ENCODE measurements around the gene RASA3.

RASA3 gene

DNA sequence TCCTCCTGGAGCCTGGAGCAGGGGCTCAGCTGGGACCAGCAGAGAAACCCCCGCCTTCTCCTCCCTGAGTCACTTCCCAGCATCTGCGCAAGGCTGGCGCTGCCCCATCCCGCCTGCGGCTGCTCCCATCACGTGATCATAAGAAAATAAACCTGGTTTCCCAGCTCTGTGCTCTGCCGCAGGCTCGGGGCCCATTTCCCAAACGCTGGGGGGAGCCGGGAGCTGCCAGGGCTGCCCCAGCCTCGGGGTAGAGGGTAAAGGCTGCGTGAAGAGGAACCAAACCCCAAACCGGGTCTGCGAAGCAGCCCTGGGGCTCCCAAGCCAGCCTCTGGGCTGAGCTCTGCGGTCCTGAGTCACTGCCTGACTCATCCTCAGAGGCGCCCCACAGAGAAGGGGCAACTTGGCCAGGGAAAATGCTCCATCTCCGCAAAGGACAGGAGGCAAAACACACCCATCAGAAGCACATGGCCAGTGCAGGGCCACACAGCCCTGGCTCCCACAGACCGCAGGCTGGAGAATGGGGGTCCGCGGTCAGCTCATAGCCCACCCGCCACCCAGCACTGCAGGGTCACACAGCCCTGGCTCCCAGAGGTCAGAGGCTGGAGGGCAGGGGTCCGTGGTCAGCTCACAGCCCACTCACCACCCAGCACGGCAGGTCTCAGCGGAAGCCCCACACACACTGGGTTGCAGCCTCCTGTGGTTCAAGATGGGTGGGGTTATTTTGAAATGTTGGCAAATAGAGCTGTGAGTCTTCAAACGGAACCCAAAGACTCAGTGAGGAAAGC is 67.1 kb downstream of the RASA3 start:
- DNase-seq, result peak; percentile 39

DNA sequence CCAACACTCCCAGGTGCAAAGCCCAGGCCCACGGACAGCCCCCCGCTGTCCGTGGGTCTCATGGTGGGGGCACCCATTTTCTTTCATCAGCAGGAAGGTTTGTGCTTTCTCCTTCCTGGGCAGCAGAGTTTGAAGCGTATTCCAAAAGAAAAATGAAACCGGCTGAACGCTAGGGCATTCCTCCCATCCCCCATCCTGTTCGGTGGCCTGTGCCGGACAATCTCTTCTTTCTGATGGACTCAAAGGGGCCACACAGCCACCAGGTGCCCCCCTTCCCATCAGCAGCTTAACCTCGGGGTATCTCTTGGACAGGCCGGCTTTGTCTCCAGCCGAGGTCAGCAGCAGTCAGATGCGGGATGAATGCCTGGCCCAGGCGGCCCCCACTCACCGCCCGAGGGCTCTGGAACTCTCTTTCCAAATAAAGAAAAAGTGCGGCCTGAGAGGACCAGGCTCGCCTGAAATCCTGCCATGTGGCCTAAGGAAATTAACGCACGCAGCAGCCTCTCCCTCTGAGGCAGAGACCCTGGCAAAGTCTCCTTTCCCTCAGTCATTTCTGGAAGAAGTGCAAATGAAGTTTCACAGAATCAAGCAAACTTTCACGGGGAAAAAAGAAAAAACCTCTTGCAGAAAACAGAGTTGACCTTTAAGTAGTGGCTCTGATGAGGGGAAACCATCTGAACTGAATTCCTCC is 67.8 kb downstream of the RASA3 start:
- no peak for DNase-seq

- no peak for DNase-seq
Measured at GRCh38 chr13:114063545-114064449, 68.6 kb downstream of the RASA3 start.

GRCh38 chr13:114062754-114063153 is 69.7 kb downstream of the RASA3 start:
- no peak for DNase-seq

- no peak for DNase-seq
Measured at GRCh38 chr13:114062341-114062740, 70.1 kb downstream of the RASA3 start.

GRCh38 chr13:114061744-114062143 is 70.7 kb downstream of the RASA3 start:
- DNase-seq, result no peak

- no peak for DNase-seq
Measured at GRCh38 chr13:114061047-114061446, 71.4 kb downstream of the RASA3 start.

DNA sequence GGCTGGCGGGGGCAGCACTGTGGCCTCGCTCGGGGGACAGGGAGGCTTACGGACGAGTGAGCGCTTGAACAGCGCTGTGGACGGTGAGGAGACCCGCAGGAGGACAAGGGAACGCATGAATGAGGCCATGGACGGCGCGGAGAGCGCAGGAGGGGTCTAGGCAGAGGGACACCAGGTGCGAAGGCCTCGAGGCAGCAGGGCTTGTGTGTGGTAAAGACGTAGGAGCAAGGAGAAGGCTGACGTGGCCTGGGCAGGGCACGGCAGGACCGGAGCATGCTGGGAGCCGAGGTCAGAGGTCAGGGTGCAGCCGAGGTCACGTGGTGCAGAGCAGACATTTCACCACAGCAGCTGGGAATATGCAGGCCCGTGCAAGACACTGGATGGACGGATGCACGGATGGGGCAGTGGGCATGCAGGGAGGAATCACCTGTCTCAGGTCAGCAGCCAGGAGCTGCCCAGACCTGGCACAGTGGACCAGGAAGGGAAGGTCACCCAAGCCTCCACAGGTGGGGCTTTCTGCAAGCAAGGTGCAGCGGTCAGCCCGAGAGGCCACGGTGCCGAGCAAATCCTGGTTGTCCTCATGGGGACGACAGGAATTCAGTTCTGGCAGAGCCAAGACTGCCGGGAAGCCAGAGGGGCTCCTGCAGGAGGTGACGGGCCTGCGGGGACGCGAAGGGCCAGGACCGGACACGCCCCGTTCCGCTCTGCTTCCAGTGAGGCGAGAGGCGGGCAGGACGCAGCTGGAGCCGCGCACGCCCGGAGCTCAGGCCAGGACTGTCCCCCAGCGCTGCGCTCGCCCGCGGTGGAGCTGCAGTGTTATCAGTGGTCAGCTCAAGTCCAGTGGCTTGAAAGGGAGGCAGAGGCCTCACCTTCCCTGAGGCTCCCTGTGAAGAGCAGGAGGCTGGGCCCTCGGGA is 72.2 kb downstream of the RASA3 start:
- no peak for DNase-seq

GRCh38 chr13:114059428-114059827 is 73.0 kb downstream of the RASA3 start:
- DNase-seq, result no peak

- no peak for DNase-seq
Measured at GRCh38 chr13:114058051-114058867, 74.2 kb downstream of the RASA3 start.

GRCh38 chr13:114057166-114058050 is 75.0 kb downstream of the RASA3 start:
- DNase-seq, result no peak

- no peak for DNase-seq
Measured at GRCh38 chr13:114056205-114057013, 76.0 kb downstream of the RASA3 start.

DNA sequence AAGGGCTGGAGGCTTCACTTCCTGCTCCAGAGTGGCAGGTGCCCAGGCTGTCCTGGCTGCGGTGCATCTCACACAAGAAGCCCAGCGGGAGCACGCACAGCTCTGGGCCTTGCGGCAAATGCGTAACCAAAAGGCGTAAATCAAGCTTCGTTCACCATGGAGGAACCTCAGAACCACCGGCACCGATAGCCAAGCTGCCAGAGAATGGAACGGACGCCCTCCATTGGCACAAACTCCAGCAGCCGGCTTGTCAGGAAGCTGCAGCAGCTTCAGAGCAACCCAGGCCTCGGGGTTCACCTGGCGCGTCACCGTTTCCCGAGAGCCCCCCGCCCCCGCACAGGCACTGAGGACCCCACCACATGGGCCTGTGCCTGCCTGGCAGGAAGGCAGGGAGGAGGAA is 76.7 kb downstream of the RASA3 start:
- no peak for DNase-seq

DNA sequence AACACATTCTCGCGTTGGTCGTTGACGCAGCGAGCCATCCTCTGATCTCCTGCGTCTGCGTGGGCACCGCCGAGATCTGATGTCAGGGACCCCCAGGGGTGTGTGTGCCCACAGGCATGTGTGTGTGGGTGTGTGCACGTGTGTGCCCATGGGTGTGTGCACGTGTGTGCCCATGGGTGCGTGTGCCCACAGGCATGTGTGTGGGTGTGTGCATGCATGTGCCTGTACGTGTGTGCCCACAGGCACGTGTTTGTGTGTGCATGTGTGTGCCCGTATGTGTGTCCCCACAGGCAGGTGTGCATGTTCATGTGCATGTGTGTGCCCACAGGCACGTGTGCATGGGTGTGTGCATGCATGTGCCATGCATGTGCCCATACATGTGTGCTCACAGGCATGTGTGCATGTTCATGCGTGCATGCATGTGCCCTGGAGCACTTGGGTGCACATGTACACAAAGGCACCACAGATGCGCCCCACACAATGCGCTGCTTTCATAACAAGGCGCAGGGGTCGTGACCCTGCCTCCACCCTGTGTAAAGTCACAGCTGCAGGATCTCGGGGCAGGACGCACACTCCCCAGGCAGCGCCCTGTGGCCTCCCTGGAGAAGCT is 77.5 kb downstream of the RASA3 start:
- DNase-seq, result no peak

- DNase-seq, result peak; percentile 28
Measured at GRCh38 chr13:114054264-114054663, 78.2 kb downstream of the RASA3 start.

- no peak for DNase-seq
Measured at GRCh38 chr13:114053026-114053425, 79.4 kb downstream of the RASA3 start.

DNA sequence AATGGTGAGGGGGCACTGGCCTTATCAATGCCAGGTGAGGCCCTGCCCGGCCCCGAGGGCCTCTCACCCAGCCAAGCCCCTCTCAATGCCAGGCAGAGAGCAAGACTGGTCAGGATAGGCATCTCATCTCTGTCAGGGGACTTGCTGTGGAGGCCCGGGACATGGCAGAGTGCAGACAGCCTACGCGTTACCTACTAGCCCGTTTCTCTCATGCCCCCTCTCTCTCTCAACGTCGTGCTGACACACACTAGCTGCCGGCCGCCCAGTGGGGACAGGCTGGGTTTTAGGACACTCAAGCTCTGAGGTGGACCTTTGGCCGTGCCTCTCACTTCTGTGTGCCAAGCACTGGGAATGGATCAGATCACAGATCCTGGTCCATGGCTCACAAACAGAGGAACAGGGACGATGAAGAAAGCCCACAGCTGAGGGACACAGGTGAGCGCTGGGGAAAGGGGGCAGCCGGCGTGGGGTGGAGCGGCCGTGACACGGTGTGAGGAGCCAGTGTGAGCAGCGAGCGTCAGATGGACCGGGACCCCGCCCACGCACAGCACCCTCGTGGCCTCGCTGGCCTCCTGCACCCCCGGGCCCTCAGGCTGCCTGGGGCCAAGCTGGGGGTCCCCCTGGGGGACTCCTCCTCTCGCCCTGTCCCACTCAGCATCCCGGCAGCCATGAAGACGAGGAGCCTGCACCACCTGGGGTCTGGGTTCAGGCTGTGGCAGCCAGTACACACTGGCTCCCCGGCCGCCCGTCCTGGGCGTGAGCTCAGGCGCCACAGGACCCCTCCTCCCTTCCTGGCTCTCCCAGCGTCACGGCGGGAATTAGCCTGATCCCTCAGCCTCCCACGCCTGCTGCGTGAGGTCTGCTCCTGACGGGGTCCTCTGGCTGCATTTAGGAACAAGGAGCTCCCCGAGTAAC is 81.6 kb downstream of the RASA3 start:
- no peak for DNase-seq

GRCh38 chr13:114049626-114050101 is 82.8 kb downstream of the RASA3 start:
- DNase-seq, result no peak
